T-cell (primary cell): Measurements from ENCODE around the gene FGD5. TPM values are rescaled to one million over a fixed set of nuclear protein-coding genes. Genes with fewer than 3 reads are reported as not detected.

Experiments
- ATAC-seq, 4 experiments: fragments of 200-7000 bp in 3 of 4; fragments of 150-1000 bp in 1 of 4; cut with Tn5 transposase; replicated peaks in 1 of 4; 1 replicate in 3 of 4; 2 replicates in 1 of 4; pipeline ENCODE4 v1.10.0; 2021; ENCODE audit warnings: moderate library complexity in 3 of 4, mild to moderate bottlenecking in 2 of 4, moderate number of reproducible peaks in 1 of 4
- CTCF ChIA-PET, 2 donors: fragments of 300-600 bp; sonication (Branson Sonifier 250); formaldehyde crosslinking; loops; one replicate each; lab custom pipeline; 2022; ENCODE audit warnings: antibody characterized with exemption in 2 of 2; lab: Charles Lee
- POLR2A ChIA-PET, 2 donors: fragments of 300-600 bp; sonication (Branson Sonifier 250); formaldehyde crosslinking; loops; one replicate each; lab custom pipeline; 2022; ENCODE audit warnings: antibody characterized with exemption in 2 of 2; lab: Charles Lee
- DNase-seq, 35 experiments: peaks; one replicate each; pipeline versions ENCODE4 v3.0.0 to v3.0.0-alpha.2; 2013 to 2023
- H3K27ac ChIP-seq: one replicate; pipeline ENCODE4 v1.5.1; 2013; ENCODE audit warnings: low read length
- H3K27me3 ChIP-seq, 2 experiments: replicated peaks in 1 of 2; 1 replicate in 1 of 2; 2 replicates in 1 of 2; pipeline versions ENCODE4 v1.6.1 to v1.7.0; 2013; ENCODE audit warnings: low read length in 1 of 2, mixed read lengths in 1 of 2; ENCODE audit not compliant: control insufficient read depth in 2 of 2, insufficient read depth in 2 of 2; ENCODE audit errors: extremely low read depth in 1 of 2
- H3K36me3 ChIP-seq, 2 donors: 1 replicate in 1 of 2; 2 replicates in 1 of 2; pipeline versions ENCODE4 v1.6.1 to v1.7.0; 2013; ENCODE audit warnings: low read length in 1 of 2; ENCODE audit not compliant: control insufficient read depth in 2 of 2, insufficient read depth in 1 of 2; ENCODE audit errors: extremely low read depth in 1 of 2
- H3K4me1 ChIP-seq, 2 experiments: 1 replicate in 1 of 2; 2 replicates in 1 of 2; pipeline versions ENCODE4 v1.6.1 to v1.7.0; 2013; ENCODE audit warnings: low read length in 2 of 2, mixed read lengths in 1 of 2; ENCODE audit not compliant: insufficient read depth in 2 of 2, control insufficient read depth in 1 of 2; ENCODE audit errors: extremely low read depth in 1 of 2
- H3K4me3 ChIP-seq, 2 donors: 1 replicate in 1 of 2; 2 replicates in 1 of 2; pipeline versions ENCODE4 v1.5.1 to v1.7.0; 2013; ENCODE audit warnings: mild to moderate bottlenecking in 2 of 2, low read length in 1 of 2, moderate library complexity in 1 of 2; ENCODE audit not compliant: control insufficient read depth in 1 of 2; ENCODE audit errors: extremely low read depth in 1 of 2
- H3K9me3 ChIP-seq: 2 replicates; pipeline ENCODE4 v1.7.0; 2013
- H3K27ac Mint-ChIP-seq, 2 donors: one replicate each; pipeline ENCODE4 v1.8.0; 2020 to 2021; ENCODE audit warnings: mild to moderate bottlenecking in 2 of 2, mixed read lengths in 2 of 2
- H3K27me3 Mint-ChIP-seq, 2 donors: one replicate each; pipeline ENCODE4 v1.8.0; 2021 to 2022; ENCODE audit warnings: mixed read lengths in 2 of 2
- H3K36me3 Mint-ChIP-seq: one replicate; pipeline ENCODE4 v1.8.0; 2021; ENCODE audit warnings: mixed read lengths
- H3K4me1 Mint-ChIP-seq, 3 donors: one replicate each; pipeline ENCODE4 v1.8.0; 2020 to 2022; ENCODE audit warnings: mixed read lengths in 3 of 3, mild to moderate bottlenecking in 1 of 3
- H3K4me3 Mint-ChIP-seq, 3 donors: one replicate each; pipeline ENCODE4 v1.8.0; 2020 to 2022; ENCODE audit warnings: mild to moderate bottlenecking in 3 of 3, mixed read lengths in 3 of 3, moderate library complexity in 3 of 3
- H3K9me3 Mint-ChIP-seq, 3 donors: one replicate each; pipeline ENCODE4 v1.8.0; 2020 to 2022; ENCODE audit warnings: mixed read lengths in 3 of 3
- WGBS: methylation state at CpG from one replicate; pipeline ENCODE4 v1.1.5; 2013; ENCODE audit warnings: missing lambda C conversion rate; ENCODE audit not compliant: insufficient coverage; 5-methylcytosine and 5-hydroxymethylcytosine counted together
- total RNA-seq, 35 experiments: library from RNA in 6 of 35; stranded (reverse) in 6 of 35; fragments of 120-200 nt in 1 of 35; gene quantifications; one replicate each; pipeline versions ENCODE4 v1.2.1 to v1.2.4 and lab custom pipeline; 2013 to 2026

The FGD5 gene
- total RNA-seq, 5 donors from 2014 or later (not counting 1 experiment from before 2014, with no cell fraction given), result 0.13 to 0.53 (median 0.32) TPM; not detected in 2

- Mint-ChIP-seq H3K27me3 (peaks cover 0 to 9% of the 10 kb centered on the region in 2 donors), H3K36me3 (no peaks in the 10 kb centered on the region), H3K4me1 (peaks cover 0 to 7% (median 0%) of the 10 kb centered on the region in 3 donors), H3K4me3 (no peak overlapping the region), H3K9me3 (no peaks in the 10 kb centered on the region), H3K27ac (no peak overlapping the region)
- Histone ChIP-seq H3K27ac (no peak overlapping the region), H3K9me3 (no peaks in the 10 kb centered on the region), H3K4me3 (no peak overlapping the region), H3K36me3 (no peaks in the 10 kb centered on the region), H3K4me1 (no peaks in the 10 kb centered on the region), H3K27me3 (peaks cover 0 to 25% of the 10 kb centered on the region in 2 experiments)
- 100% methylated on average over 1 of the region's 3 CpGs for WGBS
- ChIA-PET CTCF (interaction anchor here in 1 of 2 donors (0.6 kb wide), 1 partner anchor 800 kb away, joined by 5 read pairs; no protein-coding TSS in a partner anchor), POLR2A (no interaction called here)
- ATAC-seq (no peak), DNase-seq (no peak)
Measured at GRCh38 chr3:14822134-14822533, 3.4 kb downstream of the FGD5 start.

- POLR2A ChIA-PET, result interaction anchor here in 1 of 2 donors (0.6 kb wide), 1 partner anchor 62 kb away, joined by 4 read pairs; no protein-coding TSS in a partner anchor
- ATAC-seq, result no peak
Measured at GRCh38 chr3:14822670-14823390, 4.1 kb downstream of the FGD5 start.

GRCh38 chr3:14823393-14823792, 4.6 kb downstream of the FGD5 start:
- no peaks in the 10 kb centered on the region for H3K36me3 ChIP-seq
- no peaks in the 10 kb centered on the region for H3K4me1 ChIP-seq
- POLR2A ChIA-PET, result no interaction called here
- CTCF ChIA-PET, result interaction anchor here in 1 of 2 donors (0.8 kb wide), 1 partner anchor 98 kb away, joined by 3 read pairs; no protein-coding TSS in a partner anchor
- no peak overlapping the region for H3K4me3 ChIP-seq
- no peaks in the 10 kb centered on the region for H3K9me3 ChIP-seq
- no peak overlapping the region for H3K4me3 Mint-ChIP-seq
- peaks cover 0 to 26% of the 10 kb centered on the region in 2 experiments for H3K27me3 ChIP-seq
- DNase-seq, result no peak
- H3K27ac Mint-ChIP-seq, result no peak overlapping the region
- H3K36me3 Mint-ChIP-seq, result no peaks in the 10 kb centered on the region
- no peaks in the 10 kb centered on the region for H3K9me3 Mint-ChIP-seq
- H3K4me1 Mint-ChIP-seq, result peaks cover 0 to 7% (median 0%) of the 10 kb centered on the region in 3 donors
- peaks cover 4 to 15% of the 10 kb centered on the region in 2 donors for H3K27me3 Mint-ChIP-seq
- ATAC-seq, result no peak
- no peak overlapping the region for H3K27ac ChIP-seq
- 80% methylated on average over 1 of the region's 2 CpGs for WGBS

More at GRCh38 chr3:14822670-14823390, 4.1 kb downstream of the FGD5 start:
- Mint-ChIP-seq H3K4me3 (no peak overlapping the region), H3K36me3 (no peaks in the 10 kb centered on the region), H3K9me3 (no peaks in the 10 kb centered on the region), H3K4me1 (peaks cover 0 to 7% (median 0%) of the 10 kb centered on the region in 3 donors), H3K27ac (no peak overlapping the region), H3K27me3 (peaks cover 2 to 10% of the 10 kb centered on the region in 2 donors)
- Histone ChIP-seq H3K36me3 (no peaks in the 10 kb centered on the region), H3K27me3 (peaks cover 0 to 25% of the 10 kb centered on the region in 2 experiments), H3K4me3 (no peak overlapping the region), H3K9me3 (no peaks in the 10 kb centered on the region), H3K27ac (no peak overlapping the region), H3K4me1 (no peaks in the 10 kb centered on the region)
- CTCF ChIA-PET, result no interaction called here
- DNase-seq, result no peak
- 74% methylated on average over 3 of the region's 12 CpGs for WGBS

- Histone ChIP-seq H3K4me3 (no peak overlapping the region), H3K27me3 (peaks cover 0 to 28% of the 10 kb centered on the region in 2 experiments), H3K36me3 (no peaks in the 10 kb centered on the region), H3K4me1 (no peaks in the 10 kb centered on the region), H3K9me3 (no peaks in the 10 kb centered on the region), H3K27ac (no peak overlapping the region)
- DNase-seq (no peak), ATAC-seq (no peak)
- no peak overlapping the region for H3K4me3 Mint-ChIP-seq
- peaks cover 4 to 16% of the 10 kb centered on the region in 2 donors for H3K27me3 Mint-ChIP-seq
- WGBS, result 89% methylated on average over 7 of the region's 13 CpGs
- ChIA-PET POLR2A (no interaction called here), CTCF (interaction anchor here in 1 of 2 donors (0.8 kb wide), 1 partner anchor 97 kb away, joined by 3 read pairs; no protein-coding TSS in a partner anchor)
- H3K9me3 Mint-ChIP-seq, result no peaks in the 10 kb centered on the region
- no peaks in the 10 kb centered on the region for H3K36me3 Mint-ChIP-seq
- peaks cover 0 to 7% (median 0%) of the 10 kb centered on the region in 3 donors for H3K4me1 Mint-ChIP-seq
- no peak overlapping the region for H3K27ac Mint-ChIP-seq
Measured at GRCh38 chr3:14823910-14824629, 5.3 kb downstream of the FGD5 start.

- Mint-ChIP-seq H3K27me3 (peaks cover 4 to 16% of the 10 kb centered on the region in 2 donors), H3K4me1 (peaks cover 0 to 7% (median 0%) of the 10 kb centered on the region in 3 donors), H3K27ac (no peak overlapping the region), H3K4me3 (no peak overlapping the region), H3K36me3 (no peaks in the 10 kb centered on the region), H3K9me3 (no peaks in the 10 kb centered on the region)
- ATAC-seq (no peak), DNase-seq (no peak)
- Histone ChIP-seq H3K9me3 (no peaks in the 10 kb centered on the region), H3K4me3 (no peak overlapping the region), H3K27me3 (peaks cover 0 to 31% of the 10 kb centered on the region in 2 experiments), H3K27ac (no peak overlapping the region), H3K36me3 (no peaks in the 10 kb centered on the region), H3K4me1 (no peaks in the 10 kb centered on the region)
- WGBS, result 58% methylated on average over 2 of the region's 2 CpGs
- ChIA-PET CTCF (no interaction called here), POLR2A (no interaction called here)
Measured at GRCh38 chr3:14824646-14825045, 5.9 kb downstream of the FGD5 start.

- Histone ChIP-seq H3K4me1 (no peaks in the 10 kb centered on the region), H3K9me3 (no peaks in the 10 kb centered on the region), H3K27ac (no peak overlapping the region), H3K27me3 (peaks cover 0 to 26% of the 10 kb centered on the region in 2 experiments), H3K4me3 (no peak overlapping the region), H3K36me3 (no peaks in the 10 kb centered on the region)
- Mint-ChIP-seq H3K4me1 (peaks cover 0 to 13% (median 0%) of the 10 kb centered on the region in 3 donors), H3K4me3 (no peak overlapping the region), H3K36me3 (no peaks in the 10 kb centered on the region), H3K9me3 (no peaks in the 10 kb centered on the region), H3K27ac (no peak overlapping the region), H3K27me3 (peaks cover 4 to 22% of the 10 kb centered on the region in 2 donors)
- ATAC-seq (no peak), DNase-seq (no peak)
- 72% methylated on average over 2 of the region's 4 CpGs for WGBS
- ChIA-PET POLR2A (no interaction called here), CTCF (interaction anchor here in 1 of 2 donors (0.9 kb wide), 1 partner anchor 58 kb away, joined by 3 read pairs; no protein-coding TSS in a partner anchor)
Measured at GRCh38 chr3:14826069-14826468, 7.3 kb downstream of the FGD5 start.
